ENCODE results near the gene TRIM50.
"Not testable (repeated sequence)": the region's sequence is repeated elsewhere in the genome, so short reads cannot be mapped to it uniquely, and the experiment has no call there.

The TRIM50 gene

DNA sequence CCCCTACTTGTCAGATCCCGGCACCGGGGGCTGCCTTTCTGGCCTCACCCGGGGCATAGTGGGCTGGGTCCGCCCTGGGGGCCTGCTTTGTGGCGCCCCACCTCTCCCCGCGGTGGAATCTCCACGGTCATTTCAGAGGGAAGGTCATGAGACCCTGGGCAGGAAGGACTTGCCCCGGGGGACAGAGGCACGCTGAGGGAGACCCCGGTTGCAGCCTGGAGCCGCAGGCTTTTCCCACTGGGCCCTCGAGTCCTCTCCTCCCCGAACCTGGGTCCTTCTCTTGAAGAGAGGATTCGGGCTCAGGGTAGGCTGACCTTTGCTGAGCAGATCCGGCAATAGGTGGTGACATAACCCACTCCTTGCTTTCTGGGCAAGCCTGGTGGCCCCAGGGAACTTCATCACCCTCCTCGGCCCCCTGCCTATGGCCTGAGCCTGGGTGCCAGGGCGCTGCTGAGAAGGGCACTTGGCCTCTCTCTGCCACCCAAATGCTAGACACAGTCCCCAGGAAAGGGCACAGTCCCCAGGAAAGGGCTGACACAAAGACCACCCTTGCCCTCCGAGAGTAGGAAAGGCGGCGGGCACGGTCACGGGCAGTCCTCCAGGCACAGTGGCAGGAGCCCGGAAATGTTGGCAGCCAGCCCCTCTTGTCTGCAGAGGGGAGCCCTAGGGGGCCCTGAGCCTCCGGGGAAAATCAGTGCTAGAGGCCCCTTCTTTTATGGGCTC lies 36.3 kb upstream of the TRIM50 start:
- no peak overlapping the region for H3K4me3 ChIP-seq (ENCODE audit: low read depth, low read length)
- TF ChIP-seq, protein P1, sequence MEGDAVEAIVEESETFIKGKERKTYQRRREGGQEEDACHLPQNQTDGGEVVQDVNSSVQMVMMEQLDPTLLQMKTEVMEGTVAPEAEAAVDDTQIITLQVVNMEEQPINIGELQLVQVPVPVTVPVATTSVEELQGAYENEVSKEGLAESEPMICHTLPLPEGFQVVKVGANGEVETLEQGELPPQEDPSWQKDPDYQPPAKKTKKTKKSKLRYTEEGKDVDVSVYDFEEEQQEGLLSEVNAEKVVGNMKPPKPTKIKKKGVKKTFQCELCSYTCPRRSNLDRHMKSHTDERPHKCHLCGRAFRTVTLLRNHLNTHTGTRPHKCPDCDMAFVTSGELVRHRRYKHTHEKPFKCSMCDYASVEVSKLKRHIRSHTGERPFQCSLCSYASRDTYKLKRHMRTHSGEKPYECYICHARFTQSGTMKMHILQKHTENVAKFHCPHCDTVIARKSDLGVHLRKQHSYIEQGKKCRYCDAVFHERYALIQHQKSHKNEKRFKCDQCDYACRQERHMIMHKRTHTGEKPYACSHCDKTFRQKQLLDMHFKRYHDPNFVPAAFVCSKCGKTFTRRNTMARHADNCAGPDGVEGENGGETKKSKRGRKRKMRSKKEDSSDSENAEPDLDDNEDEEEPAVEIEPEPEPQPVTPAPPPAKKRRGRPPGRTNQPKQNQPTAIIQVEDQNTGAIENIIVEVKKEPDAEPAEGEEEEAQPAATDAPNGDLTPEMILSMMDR (IDR thresholded peaks at IDR 0.05; ENCODE audit: borderline replicate concordance, insufficient read depth, low read depth, low read length), result no peak

DNA sequence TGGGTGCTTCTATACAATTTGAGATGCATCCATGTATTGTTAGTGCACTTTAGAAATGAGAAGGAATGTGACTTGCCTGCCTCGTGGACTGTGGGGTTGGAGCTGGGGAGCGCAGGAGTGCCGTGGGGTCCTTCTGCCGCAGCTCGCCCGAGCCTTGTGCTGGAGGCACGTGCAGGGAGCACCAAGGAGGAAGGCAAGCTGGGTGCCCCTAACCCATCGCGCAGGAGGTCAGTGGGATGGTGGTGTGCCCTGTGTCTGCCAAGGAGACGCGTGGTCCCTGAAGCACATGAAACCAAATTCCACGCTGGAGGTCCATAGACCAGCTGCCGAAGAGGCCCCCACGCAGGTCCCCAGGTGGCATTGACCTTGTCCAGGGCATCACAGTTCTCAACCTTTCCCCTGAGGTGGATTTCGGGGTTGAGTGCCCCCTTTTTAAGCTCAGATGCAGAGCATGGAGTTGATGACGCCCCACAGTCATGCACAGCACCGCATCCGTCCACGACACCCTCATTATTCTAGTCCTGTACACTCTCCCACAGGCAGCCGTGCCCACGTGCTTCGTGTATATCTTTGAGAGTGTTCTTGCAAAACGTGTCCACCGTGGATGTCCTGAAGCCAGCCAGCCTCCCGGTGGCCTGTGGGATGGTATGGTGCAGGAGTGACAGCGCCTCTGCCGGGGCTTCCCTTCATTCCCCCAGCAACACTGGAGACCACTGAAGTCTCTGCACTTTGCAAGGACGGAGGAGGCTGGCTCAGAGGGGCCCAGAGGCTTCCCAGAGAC lies 35.5 kb upstream of the TRIM50 start:
- H3K4me3 ChIP-seq (ENCODE audit: low read depth, low read length), result no peak overlapping the region
- TF ChIP-seq, protein P1 (IDR thresholded peaks at IDR 0.05; ENCODE audit: borderline replicate concordance, insufficient read depth, low read depth, low read length), result no peak

DNA sequence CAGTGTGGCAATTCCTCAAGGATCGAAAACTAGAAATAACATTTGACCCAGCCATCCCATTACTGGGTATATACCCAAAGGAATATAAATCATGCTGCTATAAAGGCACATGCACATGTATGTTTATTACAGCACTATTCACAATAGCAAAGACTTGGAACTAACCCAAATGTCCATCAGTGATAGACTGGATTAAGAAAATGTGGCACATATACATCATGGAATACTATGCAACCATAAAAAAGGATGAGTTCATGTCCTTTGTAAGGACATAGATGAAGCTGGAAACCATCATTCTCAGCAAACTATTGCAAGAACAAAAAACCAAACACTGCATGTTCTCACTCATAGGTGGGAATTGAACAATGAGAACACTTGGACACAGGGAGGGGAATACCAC lies 32.7 kb upstream of the TRIM50 start:
- H3K4me3 ChIP-seq (ENCODE audit: low read depth, low read length), result not testable (repeated sequence)

GRCh38 chr7:73359746-73360375 lies 32.0 kb upstream of the TRIM50 start:
- H3K4me3 ChIP-seq (ENCODE audit: low read depth, low read length), result no peak overlapping the region

DNA sequence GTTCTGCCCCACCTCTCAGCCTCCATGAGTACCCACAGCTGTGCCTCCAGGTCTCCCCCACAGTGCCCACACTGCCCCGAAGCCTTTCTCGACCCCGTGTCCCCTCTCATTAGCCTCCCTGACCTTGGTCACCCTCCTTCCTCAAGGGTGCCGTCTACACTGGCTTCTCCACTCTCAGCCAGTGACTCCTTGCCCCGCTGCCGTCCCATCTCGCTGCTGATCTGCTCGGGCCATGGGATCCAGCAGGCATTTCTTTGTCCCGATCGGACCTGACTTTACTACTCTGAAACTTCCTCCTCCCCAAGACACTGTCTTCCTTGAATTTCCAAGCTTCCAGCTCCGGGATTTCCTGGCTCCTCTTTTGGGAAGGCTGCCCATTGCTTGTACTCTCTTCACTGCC lies 31.4 kb upstream of the TRIM50 start:
- TF ChIP-seq, protein P1 (IDR thresholded peaks at IDR 0.05; ENCODE audit: borderline replicate concordance, insufficient read depth, low read depth, low read length), result no peak
- no peak overlapping the region for H3K4me3 ChIP-seq (ENCODE audit: low read depth, low read length)

More at GRCh38 chr7:73359746-73360375, 32.0 kb upstream of the TRIM50 start:
- TF ChIP-seq, protein P1 (IDR thresholded peaks at IDR 0.05; ENCODE audit: borderline replicate concordance, insufficient read depth, low read depth, low read length), result no peak

GRCh38 chr7:73358590-73359275 lies 30.9 kb upstream of the TRIM50 start:
- TF ChIP-seq, protein P1 (IDR thresholded peaks at IDR 0.05; ENCODE audit: borderline replicate concordance, insufficient read depth, low read depth, low read length), result no peak
- no peak overlapping the region for H3K4me3 ChIP-seq (ENCODE audit: low read depth, low read length)

GRCh38 chr7:73356159-73356558 lies 28.3 kb upstream of the TRIM50 start:
- TF ChIP-seq, protein P1 (IDR thresholded peaks at IDR 0.05; ENCODE audit: borderline replicate concordance, insufficient read depth, low read depth, low read length), result no peak
- H3K4me3 ChIP-seq (ENCODE audit: low read depth, low read length), result no peak overlapping the region
